WTC11 (cell line): ENCODE results near the gene TACR1.

Source experiments
- CBFB ChIP-seq: sonication (generic); formaldehyde crosslinking; IDR thresholded peaks from 2 replicates; pipeline ENCODE4 v1.8.1; 2022; ENCODE audit warnings: mild to moderate bottlenecking, low read depth, missing genetic modification reagents
- FOXK1 ChIP-seq: sonication (generic); formaldehyde crosslinking; IDR thresholded peaks from 2 replicates; pipeline ENCODE4 v1.8.0; 2022; ENCODE audit warnings: mild to moderate bottlenecking, moderate library complexity, missing genetic modification reagents
- TF ChIP-seq, protein P1 (sequence below): sonication (generic); formaldehyde crosslinking; conservative IDR thresholded peaks from 2 replicates; pipeline ENCODE4 v1.8.1; 2022; ENCODE audit warnings: mild to moderate bottlenecking, missing genetic modification reagents
- TF ChIP-seq, protein P2 (sequence below): fragments of 200-600 bp; IDR thresholded peaks from 2 replicates; pipeline ENCODE4 v1.8.0; 2022; ENCODE audit warnings: antibody characterized with exemption
- TF ChIP-seq, protein P3 (sequence below): sonication (generic); formaldehyde crosslinking; IDR thresholded peaks from 2 replicates; pipeline ENCODE4 v1.8.1; 2022; ENCODE audit warnings: low read depth, mild to moderate bottlenecking, moderate library complexity, missing genetic modification reagents, borderline replicate concordance

DNA sequence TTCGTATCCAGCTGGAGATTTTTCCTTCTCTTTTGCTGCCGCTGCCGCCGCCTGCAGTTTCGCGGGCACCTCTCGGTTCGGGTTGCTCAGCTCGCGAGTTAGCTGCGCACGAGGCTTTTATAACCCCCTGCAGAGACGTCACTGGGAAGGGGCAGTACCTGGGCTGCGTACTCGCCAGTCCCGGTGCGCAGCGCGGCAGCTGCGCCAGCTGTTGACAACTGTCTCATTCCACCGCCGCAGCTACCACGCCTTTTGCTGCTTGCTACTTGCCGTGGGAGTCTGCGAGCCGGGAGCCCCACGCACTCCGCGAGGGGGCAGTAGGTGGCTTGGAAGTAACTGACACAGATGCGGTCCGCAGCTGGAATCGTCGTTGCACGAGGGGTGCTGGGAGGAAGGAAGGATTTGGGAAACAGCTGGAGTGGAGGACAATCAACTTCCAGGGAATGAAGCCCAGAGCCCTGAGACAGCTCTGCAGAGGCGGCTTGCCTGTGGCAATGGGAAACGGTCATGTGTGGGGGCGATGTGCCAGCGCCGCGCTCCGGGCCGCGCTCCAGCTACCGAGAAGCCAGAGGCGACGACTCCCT is at the start of gene TACR1:
- TF ChIP-seq FOXK1, result no peak
- TF ChIP-seq, protein P1, sequence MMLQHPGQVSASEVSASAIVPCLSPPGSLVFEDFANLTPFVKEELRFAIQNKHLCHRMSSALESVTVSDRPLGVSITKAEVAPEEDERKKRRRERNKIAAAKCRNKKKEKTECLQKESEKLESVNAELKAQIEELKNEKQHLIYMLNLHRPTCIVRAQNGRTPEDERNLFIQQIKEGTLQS, result no peak
- TF ChIP-seq, protein P2, sequence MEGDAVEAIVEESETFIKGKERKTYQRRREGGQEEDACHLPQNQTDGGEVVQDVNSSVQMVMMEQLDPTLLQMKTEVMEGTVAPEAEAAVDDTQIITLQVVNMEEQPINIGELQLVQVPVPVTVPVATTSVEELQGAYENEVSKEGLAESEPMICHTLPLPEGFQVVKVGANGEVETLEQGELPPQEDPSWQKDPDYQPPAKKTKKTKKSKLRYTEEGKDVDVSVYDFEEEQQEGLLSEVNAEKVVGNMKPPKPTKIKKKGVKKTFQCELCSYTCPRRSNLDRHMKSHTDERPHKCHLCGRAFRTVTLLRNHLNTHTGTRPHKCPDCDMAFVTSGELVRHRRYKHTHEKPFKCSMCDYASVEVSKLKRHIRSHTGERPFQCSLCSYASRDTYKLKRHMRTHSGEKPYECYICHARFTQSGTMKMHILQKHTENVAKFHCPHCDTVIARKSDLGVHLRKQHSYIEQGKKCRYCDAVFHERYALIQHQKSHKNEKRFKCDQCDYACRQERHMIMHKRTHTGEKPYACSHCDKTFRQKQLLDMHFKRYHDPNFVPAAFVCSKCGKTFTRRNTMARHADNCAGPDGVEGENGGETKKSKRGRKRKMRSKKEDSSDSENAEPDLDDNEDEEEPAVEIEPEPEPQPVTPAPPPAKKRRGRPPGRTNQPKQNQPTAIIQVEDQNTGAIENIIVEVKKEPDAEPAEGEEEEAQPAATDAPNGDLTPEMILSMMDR, result no peak
- TF ChIP-seq CBFB (CRISPR knock-in tag), result no peak
- TF ChIP-seq, protein P3, sequence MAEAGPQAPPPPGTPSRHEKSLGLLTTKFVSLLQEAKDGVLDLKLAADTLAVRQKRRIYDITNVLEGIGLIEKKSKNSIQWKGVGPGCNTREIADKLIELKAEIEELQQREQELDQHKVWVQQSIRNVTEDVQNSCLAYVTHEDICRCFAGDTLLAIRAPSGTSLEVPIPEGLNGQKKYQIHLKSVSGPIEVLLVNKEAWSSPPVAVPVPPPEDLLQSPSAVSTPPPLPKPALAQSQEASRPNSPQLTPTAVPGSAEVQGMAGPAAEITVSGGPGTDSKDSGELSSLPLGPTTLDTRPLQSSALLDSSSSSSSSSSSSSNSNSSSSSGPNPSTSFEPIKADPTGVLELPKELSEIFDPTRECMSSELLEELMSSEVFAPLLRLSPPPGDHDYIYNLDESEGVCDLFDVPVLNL (CRISPR knock-in tag), result no peak
